Neural crest cell (in vitro differentiated cells): Measurements from ENCODE around the gene NDE1. TPM values are rescaled to one million over a fixed set of nuclear protein-coding genes. Genes with fewer than 3 reads are reported as not detected.

Source experiments
- DNase-seq: peaks from one replicate; pipeline ENCODE4 v3.0.0; 2021; ENCODE audit warnings: low read depth, mixed read lengths, low spot score
- H3K27ac Mint-ChIP-seq: one replicate; pipeline ENCODE4 v1.8.0; 2021; ENCODE audit warnings: mild to moderate bottlenecking, mixed read lengths; ENCODE audit not compliant: unreplicated experiment
- H3K27me3 Mint-ChIP-seq: 2 replicates; pipeline ENCODE4 v1.8.0; 2021; ENCODE audit warnings: low read depth, mild to moderate bottlenecking, mixed read lengths
- H3K36me3 Mint-ChIP-seq: 2 replicates; pipeline ENCODE4 v1.8.0; 2021; ENCODE audit warnings: low read depth, mild to moderate bottlenecking, mixed read lengths
- H3K4me1 Mint-ChIP-seq: 2 replicates; pipeline ENCODE4 v1.8.0; 2021; ENCODE audit warnings: mixed read lengths
- H3K4me3 Mint-ChIP-seq: one replicate; pipeline ENCODE4 v1.8.0; 2021; ENCODE audit warnings: mild to moderate bottlenecking, mixed read lengths
- H3K9me3 Mint-ChIP-seq: 2 replicates; pipeline ENCODE4 v1.8.0; 2021; ENCODE audit warnings: mixed read lengths
- total RNA-seq: library from RNA; stranded (reverse); gene quantifications from 2 replicates; pipeline ENCODE4 v1.2.1, GENCODE V29; 2021
- TF ChIP-seq, protein P1 (sequence below): fragments of 200-600 bp; sonication (generic); conservative IDR thresholded peaks from 2 replicates; pipeline ENCODE4 v1.5.0; 2021; ENCODE audit warnings: antibody characterized with exemption, mild to moderate bottlenecking

The NDE1 gene
- total RNA-seq, 1 donor from 2014 or later = 72.2 TPM

GRCh38 chr16:15640966-15641365 lies 9.1 kb upstream of the NDE1 start:
- Mint-ChIP-seq H3K9me3 (no peaks in the 10 kb centered on the region), H3K4me1 (peaks cover 19% of the 10 kb centered on the region), H3K36me3 (peaks cover 11% of the 10 kb centered on the region), H3K4me3 (peak overlapping the region; percentile 92), H3K27ac (no peak overlapping the region), H3K27me3 (no peaks in the 10 kb centered on the region)
- DNase-seq = no peak
- TF ChIP-seq, protein P1, sequence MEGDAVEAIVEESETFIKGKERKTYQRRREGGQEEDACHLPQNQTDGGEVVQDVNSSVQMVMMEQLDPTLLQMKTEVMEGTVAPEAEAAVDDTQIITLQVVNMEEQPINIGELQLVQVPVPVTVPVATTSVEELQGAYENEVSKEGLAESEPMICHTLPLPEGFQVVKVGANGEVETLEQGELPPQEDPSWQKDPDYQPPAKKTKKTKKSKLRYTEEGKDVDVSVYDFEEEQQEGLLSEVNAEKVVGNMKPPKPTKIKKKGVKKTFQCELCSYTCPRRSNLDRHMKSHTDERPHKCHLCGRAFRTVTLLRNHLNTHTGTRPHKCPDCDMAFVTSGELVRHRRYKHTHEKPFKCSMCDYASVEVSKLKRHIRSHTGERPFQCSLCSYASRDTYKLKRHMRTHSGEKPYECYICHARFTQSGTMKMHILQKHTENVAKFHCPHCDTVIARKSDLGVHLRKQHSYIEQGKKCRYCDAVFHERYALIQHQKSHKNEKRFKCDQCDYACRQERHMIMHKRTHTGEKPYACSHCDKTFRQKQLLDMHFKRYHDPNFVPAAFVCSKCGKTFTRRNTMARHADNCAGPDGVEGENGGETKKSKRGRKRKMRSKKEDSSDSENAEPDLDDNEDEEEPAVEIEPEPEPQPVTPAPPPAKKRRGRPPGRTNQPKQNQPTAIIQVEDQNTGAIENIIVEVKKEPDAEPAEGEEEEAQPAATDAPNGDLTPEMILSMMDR = no peak

DNA sequence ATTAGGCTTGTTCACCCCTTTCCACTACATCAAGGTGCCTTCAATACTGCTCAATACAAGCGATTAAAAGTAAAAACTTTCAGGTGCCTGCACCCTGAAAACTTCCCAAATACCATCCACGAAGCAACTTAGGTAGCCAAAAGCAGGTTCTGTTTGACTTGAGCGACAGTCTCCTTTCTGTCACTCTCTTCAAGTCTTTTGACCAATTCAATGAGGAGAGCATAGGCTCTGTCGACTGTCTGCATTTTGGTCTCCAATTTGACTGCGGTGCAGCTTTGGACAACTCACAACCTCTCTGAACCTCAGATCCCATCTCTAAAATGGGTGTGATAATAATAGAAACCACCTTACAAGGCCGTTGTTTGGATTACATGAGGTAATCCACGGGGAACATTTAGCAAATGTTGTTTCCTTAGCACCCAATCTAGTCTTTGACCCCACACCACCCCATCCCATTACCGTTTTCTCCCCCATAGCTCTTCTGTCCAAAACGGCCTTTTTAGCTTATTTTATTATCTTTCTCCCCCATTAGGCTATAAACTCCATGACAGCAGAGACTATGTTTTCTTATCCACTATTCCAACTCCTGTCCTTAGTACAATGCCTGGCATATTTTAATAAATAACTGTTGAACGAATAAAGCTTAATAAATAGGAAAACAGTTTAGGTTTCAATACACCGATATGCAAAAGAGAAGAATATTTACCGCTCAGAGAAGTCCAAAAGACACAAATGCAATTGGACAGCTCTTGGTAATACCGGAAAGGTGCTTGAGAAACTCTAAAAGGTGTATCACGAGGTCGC lies 8.1 kb upstream of the NDE1 start:
- peak overlapping the region; percentile 92 for H3K4me3 Mint-ChIP-seq
- no peaks in the 10 kb centered on the region for H3K27me3 Mint-ChIP-seq
- peak overlapping the region; percentile 3 for H3K27ac Mint-ChIP-seq
- DNase-seq = no peak
- H3K9me3 Mint-ChIP-seq = no peaks in the 10 kb centered on the region
- H3K36me3 Mint-ChIP-seq = peaks cover 7% of the 10 kb centered on the region
- peaks cover 19% of the 10 kb centered on the region for H3K4me1 Mint-ChIP-seq
- TF ChIP-seq, protein P1 = no peak

DNA sequence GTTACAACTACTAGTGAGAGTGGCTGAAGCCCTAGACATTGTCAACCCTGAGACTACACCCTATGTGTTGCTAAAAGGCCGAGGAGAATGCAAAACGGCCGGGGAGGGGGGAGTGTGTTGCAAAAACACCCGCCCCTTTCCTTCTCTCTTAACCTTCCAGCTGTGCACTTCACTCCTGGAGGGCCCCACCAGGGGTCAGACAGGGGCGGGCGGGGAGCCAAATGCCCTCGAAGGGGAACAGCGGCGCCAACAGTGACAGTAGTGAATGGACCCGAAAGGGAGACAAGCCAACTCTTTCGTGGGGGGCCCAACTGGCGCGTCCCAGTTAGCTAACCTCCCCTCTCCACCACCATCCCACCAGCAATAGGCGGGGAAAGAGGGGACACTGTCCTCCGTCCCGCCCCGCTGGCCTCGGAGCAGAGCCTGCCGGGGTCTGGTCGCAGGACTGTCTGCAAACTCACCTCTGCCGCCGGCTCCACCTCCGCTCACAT lies 7.4 kb upstream of the NDE1 start:
- Mint-ChIP-seq H3K27ac (peak overlapping the region; percentile 89), H3K36me3 (peaks cover 5% of the 10 kb centered on the region), H3K27me3 (no peaks in the 10 kb centered on the region), H3K4me1 (peaks cover 19% of the 10 kb centered on the region), H3K4me3 (peak overlapping the region; percentile 92), H3K9me3 (no peaks in the 10 kb centered on the region)
- TF ChIP-seq, protein P1 = peak; percentile 57
- no peak for DNase-seq

GRCh38 chr16:15643048-15643945 lies 6.7 kb upstream of the NDE1 start, which contains the start of gene MARF1:
MARF1 (minus strand) TSS chr16:15643154; CDS start chr16:15639233, 3,921 bp downstream.
- H3K27me3 Mint-ChIP-seq = no peaks in the 10 kb centered on the region
- H3K36me3 Mint-ChIP-seq = peaks cover 3% of the 10 kb centered on the region
- DNase-seq = peak; percentile 99
- H3K4me3 Mint-ChIP-seq = peak within 1 kb of the TSS; percentile 92
- peaks cover 19% of the 10 kb centered on the region for H3K4me1 Mint-ChIP-seq
- H3K27ac Mint-ChIP-seq = peak within 1 kb of the TSS; percentile 92
- no peaks in the 10 kb centered on the region for H3K9me3 Mint-ChIP-seq
- TF ChIP-seq, protein P1 = peak; percentile 60

DNA sequence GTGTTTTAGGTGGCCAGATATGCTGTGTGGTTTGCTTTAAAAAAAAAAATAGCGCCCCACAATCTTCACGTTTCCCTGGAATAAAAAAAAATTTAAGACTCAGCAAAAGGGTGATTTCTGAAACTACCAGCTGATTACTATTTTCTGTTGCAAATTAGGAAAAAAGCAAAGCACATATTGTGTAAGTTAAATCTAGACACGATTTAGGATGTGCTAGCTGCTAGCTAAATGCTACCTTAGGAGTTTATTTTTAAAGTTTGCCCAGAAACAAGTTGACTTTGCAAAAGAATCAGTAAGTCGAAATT lies 6.1 kb upstream of the NDE1 start:
- TF ChIP-seq, protein P1 = no peak
- Mint-ChIP-seq H3K4me3 (peak overlapping the region; percentile 92), H3K27ac (peak overlapping the region; percentile 92), H3K27me3 (no peaks in the 10 kb centered on the region), H3K36me3 (no peaks in the 10 kb centered on the region), H3K9me3 (no peaks in the 10 kb centered on the region), H3K4me1 (peaks cover 19% of the 10 kb centered on the region)
- no peak for DNase-seq
